ENCODE results near the gene SFXN3. TPM values are rescaled to one million over a fixed set of nuclear protein-coding genes. Genes with fewer than 3 reads are reported as not detected.

Gene SFXN3
- total and polyA plus RNA-seq, 8 donors = 9.9 to 60.4 (median 20.6) TPM

DNA sequence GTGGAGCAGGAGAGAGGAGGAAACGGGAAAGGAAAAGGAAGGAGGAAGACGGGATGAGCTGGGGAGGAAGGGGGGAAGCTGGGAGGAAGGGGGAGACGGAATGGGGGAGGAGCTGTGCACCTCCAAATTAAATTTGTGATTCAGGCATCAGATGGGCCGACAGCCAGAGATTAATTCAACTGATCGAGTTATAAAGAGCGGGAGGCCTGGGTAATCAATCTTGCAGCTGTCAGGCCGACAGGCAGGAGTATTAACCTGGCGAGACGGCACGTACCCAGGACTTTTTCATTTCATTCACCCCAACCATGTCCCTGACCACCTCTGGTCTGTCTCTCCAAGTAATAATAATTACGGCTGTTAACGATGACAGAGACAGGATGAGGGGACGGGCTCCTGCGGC, 56.9 kb downstream of the SFXN3 start:
- Histone ChIP-seq H3K27me3 (peaks cover 0 to 98% (median 63%) of the 10 kb centered on the region in 3 donors), H3K27ac (no peak overlapping the region), H3K4me3 (no peak overlapping the region), H3K36me3 (no peaks in the 10 kb centered on the region), H3K4me1 (peaks cover 0 to 4% (median 1%) of the 10 kb centered on the region in 4 donors), H3K9me3 (no peaks in the 10 kb centered on the region)
- TF ChIP-seq POLR2A (IDR thresholded peaks at IDR 0.05) (no peak), POLR2AphosphoS5 (IDR thresholded peaks at IDR 0.05) (no peak), EP300 (IDR thresholded peaks at IDR 0.05) (no peak)
- TF ChIP-seq, protein P1, sequence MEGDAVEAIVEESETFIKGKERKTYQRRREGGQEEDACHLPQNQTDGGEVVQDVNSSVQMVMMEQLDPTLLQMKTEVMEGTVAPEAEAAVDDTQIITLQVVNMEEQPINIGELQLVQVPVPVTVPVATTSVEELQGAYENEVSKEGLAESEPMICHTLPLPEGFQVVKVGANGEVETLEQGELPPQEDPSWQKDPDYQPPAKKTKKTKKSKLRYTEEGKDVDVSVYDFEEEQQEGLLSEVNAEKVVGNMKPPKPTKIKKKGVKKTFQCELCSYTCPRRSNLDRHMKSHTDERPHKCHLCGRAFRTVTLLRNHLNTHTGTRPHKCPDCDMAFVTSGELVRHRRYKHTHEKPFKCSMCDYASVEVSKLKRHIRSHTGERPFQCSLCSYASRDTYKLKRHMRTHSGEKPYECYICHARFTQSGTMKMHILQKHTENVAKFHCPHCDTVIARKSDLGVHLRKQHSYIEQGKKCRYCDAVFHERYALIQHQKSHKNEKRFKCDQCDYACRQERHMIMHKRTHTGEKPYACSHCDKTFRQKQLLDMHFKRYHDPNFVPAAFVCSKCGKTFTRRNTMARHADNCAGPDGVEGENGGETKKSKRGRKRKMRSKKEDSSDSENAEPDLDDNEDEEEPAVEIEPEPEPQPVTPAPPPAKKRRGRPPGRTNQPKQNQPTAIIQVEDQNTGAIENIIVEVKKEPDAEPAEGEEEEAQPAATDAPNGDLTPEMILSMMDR (IDR thresholded peaks at IDR 0.05) = no peak
- 21 to 25% (median 22%) methylated on average over 14 of the region's 14 CpGs for WGBS, 5 donors
- intact Hi-C loops (cut with DNase I; ENCODE audit: low total_unique reads) = no loop called here
- no peak for DNase-seq

DNA sequence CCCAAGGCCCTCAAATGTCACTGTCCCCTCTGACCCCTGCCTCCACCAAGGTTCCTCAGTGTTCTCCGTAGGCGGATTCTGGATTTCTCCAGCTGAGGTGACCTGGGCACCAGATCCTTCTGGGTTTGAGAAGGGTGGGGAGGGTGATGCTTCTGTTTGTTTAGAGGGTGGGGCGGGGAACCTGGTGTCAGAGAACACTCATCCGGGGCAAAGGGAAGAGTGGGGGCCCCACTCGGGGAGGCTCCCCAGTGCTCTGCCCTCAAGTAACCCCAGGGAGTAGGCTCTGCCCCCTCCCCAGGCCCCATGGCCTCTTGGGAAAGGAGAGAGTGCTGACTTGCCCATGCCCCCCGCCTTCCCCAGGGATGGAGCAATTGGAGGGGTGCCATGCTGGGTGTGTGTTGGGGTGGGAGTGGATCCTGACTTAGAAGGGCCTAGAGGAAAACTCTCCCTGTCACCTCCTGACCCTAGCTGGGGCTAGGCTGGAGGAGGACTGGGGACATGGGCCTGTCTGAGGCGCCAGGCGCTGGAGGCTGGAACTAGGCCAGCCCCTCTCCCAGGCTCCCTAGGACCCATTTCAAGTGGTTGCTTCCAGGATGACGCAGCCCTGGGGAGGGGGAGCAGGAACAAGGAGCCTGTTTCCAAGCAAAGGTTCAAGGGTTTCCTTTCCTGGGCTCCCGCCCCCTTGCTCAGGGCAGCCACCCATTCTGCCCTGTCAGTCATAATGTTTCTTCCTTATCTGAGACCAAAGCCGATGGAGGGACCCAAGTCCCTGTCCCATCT, 58.7 kb downstream of the SFXN3 start:
- TF ChIP-seq POLR2A (IDR thresholded peaks at IDR 0.05) (no peak), POLR2AphosphoS5 (IDR thresholded peaks at IDR 0.05) (no peak), EP300 (IDR thresholded peaks at IDR 0.05) (no peak)
- TF ChIP-seq, protein P1 (IDR thresholded peaks at IDR 0.05) = no peak
- peak in 1 of 2 donors; percentile 43 for DNase-seq
- peaks cover 0 to 98% (median 56%) of the 10 kb centered on the region in 3 donors for H3K27me3 ChIP-seq
- H3K27ac ChIP-seq = no peak overlapping the region
- no peak overlapping the region for H3K4me3 ChIP-seq
- 70 to 89% (median 77%) methylated on average over 8 to 11 of the region's 11 CpGs for WGBS, 5 donors
- peaks cover 0 to 5% (median 2%) of the 10 kb centered on the region in 4 donors for H3K4me1 ChIP-seq
- intact Hi-C loops (cut with DNase I; ENCODE audit: low total_unique reads) = no loop called here
- no peaks in the 10 kb centered on the region for H3K9me3 ChIP-seq
- no peaks in the 10 kb centered on the region for H3K36me3 ChIP-seq

DNA sequence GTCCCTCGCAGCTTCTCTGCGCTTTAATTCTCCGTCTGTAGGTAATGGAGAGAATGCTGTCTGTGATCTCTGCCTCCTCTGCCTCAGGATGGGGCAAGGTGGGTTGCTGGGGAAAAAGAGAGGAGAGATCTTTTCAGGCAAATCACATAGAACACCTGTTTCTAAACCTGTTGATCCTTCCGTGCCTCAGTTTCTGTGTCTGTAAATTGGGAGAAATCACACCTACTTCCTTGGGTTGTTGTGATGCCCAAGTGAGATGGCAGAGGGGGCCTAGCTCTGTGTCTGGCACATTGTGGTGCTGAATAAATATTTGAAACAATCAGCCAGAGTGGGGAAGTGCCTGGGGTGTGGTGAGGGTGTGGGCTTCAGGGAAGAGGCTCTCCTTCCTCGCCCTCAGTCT, 59.6 kb downstream of the SFXN3 start:
- Histone ChIP-seq H3K27me3 (peaks cover 0 to 98% (median 50%) of the 10 kb centered on the region in 3 donors), H3K9me3 (no peaks in the 10 kb centered on the region), H3K36me3 (no peaks in the 10 kb centered on the region), H3K4me3 (no peak overlapping the region), H3K27ac (no peak overlapping the region), H3K4me1 (peaks cover 0 to 5% (median 2%) of the 10 kb centered on the region in 4 donors)
- 88 to 90% (median 88%) methylated on average over 5 of the region's 5 CpGs for WGBS, 5 donors
- intact Hi-C loops (cut with DNase I; ENCODE audit: low total_unique reads) = no loop called here
- TF ChIP-seq EP300 (IDR thresholded peaks at IDR 0.05) (no peak), POLR2AphosphoS5 (IDR thresholded peaks at IDR 0.05) (no peak), POLR2A (IDR thresholded peaks at IDR 0.05) (no peak)
- TF ChIP-seq, protein P1 (IDR thresholded peaks at IDR 0.05) = no peak
- DNase-seq = no peak

Other genes starting within 250 kb of the SFXN3 start
- 10 to 100 TPM in 4 of 5 donors, 1 to 10 TPM in 1; 2.3 to 49.9 (median 23.3) TPM for gene SLF2, start 118.3 kb upstream of the SFXN3 start, total RNA-seq
- gene SLF2, start 118.3 kb upstream of the SFXN3 start, polyA plus RNA-seq = 1 to 10 TPM; 2.3 to 9.0 (median 4.8) TPM
- gene SEMA4G, start 61.7 kb upstream of the SFXN3 start, total RNA-seq = 10 to 100 TPM in 3 of 5 donors, 1 to 10 TPM in 2; 7.6 to 96.3 (median 25.5) TPM
- gene SEMA4G, start 61.7 kb upstream of the SFXN3 start, polyA plus RNA-seq = 1 to 10 TPM; 5.1 to 6.2 (median 6.1) TPM
- gene MRPL43, start 43.7 kb upstream of the SFXN3 start, total RNA-seq = 100 to 1,000 TPM in 1 of 5 donors, 10 to 100 TPM in 4; 29.9 to 243 (median 93.3) TPM
- 100 to 1,000 TPM in 1 of 3 donors, 10 to 100 TPM in 2; 91.2 to 131 (median 98.6) TPM for gene MRPL43, start 43.7 kb upstream of the SFXN3 start, polyA plus RNA-seq
- gene TWNK, start 43.7 kb upstream of the SFXN3 start, total RNA-seq = 10 to 100 TPM in 2 of 5 donors, 1 to 10 TPM in 2, not detected in 1; 4.2 to 30.8 (median 18.0) TPM
- gene TWNK, start 43.7 kb upstream of the SFXN3 start, polyA plus RNA-seq = 1 to 10 TPM; 2.3 to 4.8 (median 4.7) TPM
- 10 to 100 TPM; 41.2 to 70.7 (median 52.5) TPM for gene LZTS2, start 31.4 kb upstream of the SFXN3 start, total RNA-seq
- 10 to 100 TPM; 34.7 to 58.2 (median 39.1) TPM for gene LZTS2, start 31.4 kb upstream of the SFXN3 start, polyA plus RNA-seq
- gene PDZD7, start 105 bp upstream of the SFXN3 start, total RNA-seq = 1 to 10 TPM in 1 of 5 donors, not detected in 4; 2.4 TPM
- gene PDZD7, start 105 bp upstream of the SFXN3 start, polyA plus RNA-seq = under 1 TPM; 0.20 to 0.76 (median 0.75) TPM
- 10 to 100 TPM in 2 of 5 donors, 1 to 10 TPM in 2, not detected in 1; 2.2 to 35.5 (median 14.8) TPM for gene KAZALD1, start 30.8 kb downstream of the SFXN3 start, total RNA-seq
- 10 to 100 TPM; 12.0 to 32.8 (median 12.0) TPM for gene KAZALD1, start 30.8 kb downstream of the SFXN3 start, polyA plus RNA-seq
- 1 to 10 TPM in 1 of 5 donors, under 1 TPM in 1, not detected in 3; 0.58 to 7.0 TPM for gene TLX1, start 100.1 kb downstream of the SFXN3 start, total RNA-seq
- gene TLX1, start 100.1 kb downstream of the SFXN3 start, polyA plus RNA-seq = not detected
- not detected for gene LBX1, start 198.2 kb downstream of the SFXN3 start, total RNA-seq
- gene LBX1, start 198.2 kb downstream of the SFXN3 start, polyA plus RNA-seq = not detected